ENCODE data around the gene EFCAB10. TPM values are rescaled to one million over a fixed set of nuclear protein-coding genes. Genes with fewer than 3 reads are reported as not detected.
"Not testable (repeated sequence)": the region's sequence is repeated elsewhere in the genome, so short reads cannot be mapped to it uniquely, and the experiment has no call there.

The EFCAB10 gene
- total RNA-seq, 1 experiment from 2014 or later = 0.18 TPM

- intact Hi-C loops (cut with micrococcal nuclease) = no loop called here
- no TSS peak for BruUV-seq (replicated peaks)
Observed at GRCh38 chr7:105524840-105525239, 56.5 kb downstream of the EFCAB10 start.

GRCh38 chr7:105524423-105524822, 56.9 kb downstream of the EFCAB10 start:
- CTCF ChIA-PET; POLR2A ChIA-PET (ENCODE audit: unreplicated experiment); BruUV-seq (replicated peaks): not testable (repeated sequence)

More at GRCh38 chr7:105524840-105525239, 56.5 kb downstream of the EFCAB10 start:
- DNase-seq (no peak), ATAC-seq (no peak)
- ChIA-PET POLR2A (ENCODE audit: unreplicated experiment) (no interaction called here), CTCF (no interaction called here)
- H3K4me3 ChIP-seq (ENCODE audit: low read length) = no peak overlapping the region
- no peaks in the 10 kb centered on the region for H3K27me3 ChIP-seq (ENCODE audit: low read length)
- H3K79me2 ChIP-seq (ENCODE audit: low read length) = peaks cover 19% of the 10 kb centered on the region
- H2AFZ ChIP-seq (ENCODE audit: low read length) = no peak overlapping the region
- no peaks in the 10 kb centered on the region for H3K9me2 ChIP-seq (replicated peaks; ENCODE audit: low read length)
- 0 out of 2 replicates have a peak, but pooled peaks cover under 1% of the 10 kb centered on the region for H4K20me1 ChIP-seq (ENCODE audit: low read length)
- TF ChIP-seq EZH2phosphoT487 (IDR thresholded peaks at IDR 0.05; ENCODE audit: borderline replicate concordance, low read length) (no peak), CTCF (conservative IDR thresholded peaks at IDR 0.05; ENCODE audit: low read depth, low read length) (no peak), EZH2 (IDR thresholded peaks at IDR 0.05; ENCODE audit: low read length, unreplicated experiment) (no peak)
- 0 out of 2 replicates have a peak, but pooled peaks cover under 1% of the 10 kb centered on the region for H3K36me3 ChIP-seq (ENCODE audit: low read depth, low read length)
- H3K9ac ChIP-seq (ENCODE audit: low read length) = no peak overlapping the region
- no peaks in the 10 kb centered on the region for H3F3A ChIP-seq (ENCODE audit: low read length, unreplicated experiment)
- no peak overlapping the region for H3K4me2 ChIP-seq (ENCODE audit: low read length)
- H3K9me3 ChIP-seq (ENCODE audit: low read length) = no peaks in the 10 kb centered on the region
- peaks cover 12% of the 10 kb centered on the region for H3K4me1 ChIP-seq (ENCODE audit: insufficient read depth, low read length)
- H3K27ac ChIP-seq (ENCODE audit: low read length) = no peak overlapping the region

GRCh38 chr7:105521717-105522463, 59.4 kb downstream of the EFCAB10 start, which contains the start of gene PUS7:
PUS7 (minus strand) TSS chr7:105522271; CDS start chr7:105508512, 13,759 bp downstream.
- H3F3A ChIP-seq (ENCODE audit: low read length, unreplicated experiment) = no peaks in the 10 kb centered on the region
- no peaks in the 10 kb centered on the region for H3K9me3 ChIP-seq (ENCODE audit: low read length)
- peaks cover 48% of the 10 kb centered on the region for H3K79me2 ChIP-seq (ENCODE audit: low read length)
- ATAC-seq (peak; percentile 90), DNase-seq (peak; percentile 97)
- peaks cover 18% of the 10 kb centered on the region for H3K4me1 ChIP-seq (ENCODE audit: insufficient read depth, low read length)
- peaks cover 14% of the 10 kb centered on the region; the same call in 1 of the 2 replicates for H3K36me3 ChIP-seq (ENCODE audit: low read depth, low read length)
- peak within 1 kb of the TSS; percentile 85 for H3K4me2 ChIP-seq (ENCODE audit: low read length)
- ChIA-PET CTCF (interaction anchor here (0.5 kb wide), 1 partner anchor 92 kb away, joined by 3 read pairs; no protein-coding TSS in a partner anchor), POLR2A (ENCODE audit: unreplicated experiment) (no interaction called here)
- intact Hi-C loops (cut with micrococcal nuclease) = loop anchor here (1.0 to 2.0 kb wide), 2 partner anchors 10 to 763 kb away; partner anchors contain the start of genes NAMPT and RINT1
- H3K9ac ChIP-seq (ENCODE audit: low read length) = peak within 1 kb of the TSS; percentile 97
- peaks cover 14% of the 10 kb centered on the region; the same call in 1 of the 2 replicates for H4K20me1 ChIP-seq (ENCODE audit: low read length)
- no TSS peak for BruUV-seq (replicated peaks)
- H2AFZ ChIP-seq (ENCODE audit: low read length) = peak within 1 kb of the TSS; percentile 92
- H3K27me3 ChIP-seq (ENCODE audit: low read length) = no peaks in the 10 kb centered on the region
- peak within 1 kb of the TSS; percentile 71 for H3K27ac ChIP-seq (ENCODE audit: low read length)
- no peaks in the 10 kb centered on the region for H3K9me2 ChIP-seq (replicated peaks; ENCODE audit: low read length)
- TF ChIP-seq EZH2phosphoT487 (IDR thresholded peaks at IDR 0.05; ENCODE audit: borderline replicate concordance, low read length) (no peak), CTCF (conservative IDR thresholded peaks at IDR 0.05; ENCODE audit: low read depth, low read length) (no peak), EZH2 (IDR thresholded peaks at IDR 0.05; ENCODE audit: low read length, unreplicated experiment) (no peak)
- H3K4me3 ChIP-seq (ENCODE audit: low read length) = peak within 1 kb of the TSS; percentile 91

More at GRCh38 chr7:105524423-105524822, 56.9 kb downstream of the EFCAB10 start:
- intact Hi-C loops (cut with micrococcal nuclease); H4K20me1 ChIP-seq (ENCODE audit: low read length); H3K9ac ChIP-seq (ENCODE audit: low read length); H3F3A ChIP-seq (ENCODE audit: low read length, unreplicated experiment); H3K4me2 ChIP-seq (ENCODE audit: low read length); DNase-seq; H3K9me3 ChIP-seq (ENCODE audit: low read length); H3K9me2 ChIP-seq (replicated peaks; ENCODE audit: low read length); H3K36me3 ChIP-seq (ENCODE audit: low read depth, low read length); H3K27ac ChIP-seq (ENCODE audit: low read length); H3K4me3 ChIP-seq (ENCODE audit: low read length); H3K27me3 ChIP-seq (ENCODE audit: low read length); ATAC-seq; H2AFZ ChIP-seq (ENCODE audit: low read length): not testable (repeated sequence)
- Histone ChIP-seq H3K79me2 (ENCODE audit: low read length) (peaks cover 23% of the 10 kb centered on the region), H3K4me1 (ENCODE audit: insufficient read depth, low read length) (peaks cover 16% of the 10 kb centered on the region)

Measured in PC-3 (cell line).